ENCODE data around the gene SRSF5.
"Not testable (repeated sequence)": the region's sequence is repeated elsewhere in the genome, so short reads cannot be mapped to it uniquely, and the experiment has no call there.

Gene SRSF5

GRCh38 chr14:69808919-69809808 lies 42.2 kb downstream of the SRSF5 start:
- DNase-seq (ENCODE audit: low spot score), result no peak

GRCh38 chr14:69811227-69811867 lies 44.4 kb downstream of the SRSF5 start:
- DNase-seq (ENCODE audit: low spot score), result no peak

DNA sequence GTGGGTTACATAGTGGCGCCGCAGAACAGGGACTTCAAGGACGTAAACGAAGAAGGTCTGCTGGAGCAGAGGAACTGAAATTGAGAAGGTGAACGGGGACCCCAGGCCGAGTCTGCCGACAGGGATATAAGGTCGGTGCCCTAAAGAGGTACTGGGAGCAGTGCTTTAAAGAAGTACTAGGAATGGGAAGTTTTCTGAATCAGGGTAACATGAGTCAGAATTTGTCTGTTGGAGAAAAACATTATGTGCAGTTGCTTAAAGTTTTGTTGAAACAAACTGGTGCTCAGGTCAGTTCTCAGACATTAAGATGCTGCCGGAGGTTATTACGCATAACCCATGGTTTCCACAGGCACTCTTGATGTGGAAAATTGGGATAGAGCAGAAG lies 44.9 kb downstream of the SRSF5 start:
- DNase-seq (ENCODE audit: low spot score), result no peak

GRCh38 chr14:69812711-69813110 lies 45.8 kb downstream of the SRSF5 start:
- DNase-seq (ENCODE audit: low spot score), result no peak

DNA sequence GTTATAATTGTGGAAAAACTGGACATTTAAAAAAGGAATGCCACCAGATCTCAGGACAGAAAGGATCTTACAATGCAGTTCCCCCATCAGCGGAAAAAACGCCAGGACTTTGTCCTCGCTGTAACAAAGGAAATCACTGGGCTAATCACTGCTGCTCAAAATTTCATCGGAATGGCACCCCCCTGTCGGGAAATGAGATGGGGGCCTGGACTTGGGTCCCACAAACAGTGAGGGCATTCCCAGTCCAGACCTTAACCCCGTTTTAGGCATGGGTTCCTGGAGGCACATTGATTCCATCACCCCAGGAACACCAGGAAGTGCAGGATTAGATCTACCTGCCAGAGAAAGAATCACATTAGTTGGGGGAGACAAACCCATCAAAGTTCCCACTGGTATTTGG lies 46.4 kb downstream of the SRSF5 start:
- DNase-seq (ENCODE audit: low spot score), result not testable (repeated sequence)

DNA sequence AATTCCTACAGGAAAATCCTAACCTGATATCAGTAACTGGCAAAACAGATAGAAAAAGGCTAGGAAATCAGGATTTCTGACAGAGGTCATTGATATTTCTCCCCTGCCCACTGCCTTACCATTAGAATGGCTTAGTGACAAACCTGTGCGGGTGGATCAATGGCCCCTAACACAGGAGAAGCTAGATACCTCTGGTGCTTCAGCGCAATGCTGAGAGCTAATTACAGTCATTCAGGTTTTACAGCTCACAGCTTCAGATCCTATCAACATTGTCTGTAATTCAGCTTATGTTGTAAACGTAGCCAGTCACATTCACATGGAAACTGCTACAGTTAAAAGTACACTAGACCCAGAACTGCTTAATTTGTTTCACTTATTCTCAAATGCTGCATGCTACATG lies 47.5 kb downstream of the SRSF5 start:
- no peak for DNase-seq (ENCODE audit: low spot score)

GRCh38 chr14:69815556-69815955 lies 48.6 kb downstream of the SRSF5 start:
- no peak for DNase-seq (ENCODE audit: low spot score)

GRCh38 chr14:69816216-69816615 lies 49.3 kb downstream of the SRSF5 start:
- DNase-seq (ENCODE audit: low spot score), result no peak

GRCh38 chr14:69818758-69819191 lies 51.8 kb downstream of the SRSF5 start:
- peak; percentile 66 for DNase-seq (ENCODE audit: low spot score)

GRCh38 chr14:69819607-69820006 lies 52.7 kb downstream of the SRSF5 start:
- DNase-seq (ENCODE audit: low spot score), result no peak

DNA sequence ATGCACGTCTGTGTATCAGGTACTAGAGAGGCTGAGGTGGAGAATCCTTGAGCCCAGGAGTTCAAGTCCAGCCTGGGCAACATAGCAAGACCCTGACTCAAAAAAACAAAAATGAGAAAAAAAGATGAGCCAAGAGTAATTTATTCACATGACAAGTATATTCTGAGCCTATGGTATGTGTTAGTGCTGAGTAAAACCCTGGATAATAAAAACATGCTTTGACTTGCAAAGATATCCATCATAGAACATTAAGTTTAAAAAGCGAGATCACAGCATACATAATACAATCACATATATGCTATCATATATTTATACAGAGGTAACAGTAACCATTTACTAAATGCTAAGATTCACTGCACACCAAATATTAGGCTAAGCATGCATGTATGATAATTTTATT lies 54.0 kb downstream of the SRSF5 start:
- DNase-seq (ENCODE audit: low spot score), result no peak

All from COLO829 (cell line).